HG03108 (cell line): Measurements from ENCODE around the gene DNMT1.
"Not testable (repeated sequence)": the region's sequence is repeated elsewhere in the genome, so short reads cannot be mapped to it uniquely, and the experiment has no call there.

ENCODE experiments used
- ATAC-seq: cut with Tn5 transposase; IDR thresholded peaks from one replicate; pipeline ENCODE4 v1.9.1; 2021; ENCODE audit warnings: moderate library complexity; ENCODE audit not compliant: unreplicated experiment

The DNMT1 gene

DNA sequence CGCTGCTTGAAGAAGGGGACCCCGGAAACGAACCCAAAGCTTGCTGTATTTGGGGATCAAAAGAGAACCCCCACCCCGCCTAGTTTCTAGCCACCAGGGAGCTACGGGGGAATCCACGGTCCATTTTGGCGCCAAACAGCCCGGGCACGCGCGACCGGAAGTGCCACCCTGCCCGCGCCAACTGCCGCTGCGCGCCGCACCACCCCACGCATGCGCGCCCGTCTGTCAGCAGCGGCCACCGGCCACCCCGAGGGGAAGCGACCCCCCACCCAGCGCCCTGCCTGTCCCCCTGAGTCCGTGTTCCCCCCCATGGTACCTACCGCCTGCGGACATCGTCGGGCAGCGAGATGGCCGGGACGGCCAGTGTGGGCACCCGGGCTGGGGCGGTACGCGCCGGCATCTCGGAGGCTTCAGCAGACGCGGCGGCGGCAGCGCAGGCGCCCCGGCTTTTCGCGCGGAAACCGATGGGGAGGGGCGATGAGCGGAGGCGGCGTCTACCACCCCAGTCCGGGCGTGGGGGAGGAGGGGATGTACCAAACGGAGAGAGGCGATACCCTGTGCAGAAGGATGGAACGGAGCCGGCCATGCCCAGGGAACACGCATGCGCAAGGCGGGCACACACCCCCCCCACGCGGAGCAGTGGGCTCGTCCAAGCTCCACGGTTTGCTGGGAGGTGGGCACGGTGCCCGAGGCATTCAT, at the start of gene DNMT1:
TSS of gene DNMT1 (minus strand) at position 454 of the 699 bp plus-strand sequence. CDS start at position 400, 54 bp downstream.
- ATAC-seq = peak; percentile 85

GRCh38 chr19:10243606-10244005, 48.9 kb upstream of the DNMT1 start:
- ATAC-seq = no peak

DNA sequence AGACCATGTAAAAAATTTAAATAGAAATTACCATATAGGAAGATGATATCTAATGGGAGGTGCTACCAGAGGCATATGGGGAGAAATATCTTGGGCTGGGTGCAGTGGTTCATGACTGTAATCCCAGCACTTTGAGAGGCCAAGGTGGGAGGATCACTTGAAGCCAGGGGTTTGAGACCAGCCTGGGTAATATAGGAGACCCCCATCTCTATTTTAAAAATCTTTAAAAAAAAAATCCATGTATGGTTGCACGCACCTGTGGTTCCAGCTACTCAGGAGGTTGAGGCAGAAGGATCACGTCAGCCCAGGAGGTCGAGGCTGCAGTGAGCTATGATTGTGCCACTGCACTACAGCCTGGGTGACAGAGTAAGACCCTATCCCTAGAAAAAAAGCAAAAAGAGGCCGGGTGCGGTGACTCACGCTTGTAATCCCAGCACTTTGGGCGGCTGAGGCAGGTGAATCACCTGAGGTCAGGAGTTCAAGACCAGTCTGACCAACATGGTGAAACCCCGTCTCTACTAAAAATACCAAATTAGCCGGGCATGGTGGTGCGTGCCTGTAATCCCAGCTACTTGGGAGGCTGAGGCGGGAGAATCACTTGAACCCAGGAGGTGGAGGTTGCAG, 47.2 kb upstream of the DNMT1 start:
- not testable (repeated sequence) for ATAC-seq

DNA sequence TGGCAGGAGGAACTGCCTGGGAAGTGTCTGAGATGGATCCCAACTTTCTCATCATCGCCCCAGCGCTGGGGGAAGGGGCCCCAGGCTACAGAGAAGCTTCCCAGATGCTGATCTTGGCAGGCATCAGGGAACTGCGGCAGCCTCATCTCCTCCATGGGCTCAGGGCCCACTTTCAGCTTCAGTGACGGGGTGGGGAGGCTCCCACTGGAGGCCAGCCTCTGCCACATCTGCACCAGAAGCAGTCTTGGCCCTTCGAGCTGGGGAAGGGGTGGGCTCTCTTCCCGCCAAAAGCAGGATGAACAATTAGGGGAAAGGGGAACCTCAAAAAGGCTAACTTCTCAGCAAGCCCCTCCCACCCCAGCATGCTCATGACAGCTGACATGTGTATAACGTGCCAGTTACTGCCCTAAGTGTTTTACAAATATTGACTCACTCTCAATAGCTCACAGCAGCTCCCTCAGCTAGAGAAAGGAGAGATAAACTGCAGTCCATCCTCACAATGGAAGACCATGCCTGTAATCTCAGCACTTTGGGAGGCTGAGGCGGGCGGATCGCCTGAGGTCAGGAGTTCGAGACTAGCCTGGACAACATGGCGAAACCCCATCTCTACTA, 43.5 kb upstream of the DNMT1 start:
- no peak for ATAC-seq

DNA sequence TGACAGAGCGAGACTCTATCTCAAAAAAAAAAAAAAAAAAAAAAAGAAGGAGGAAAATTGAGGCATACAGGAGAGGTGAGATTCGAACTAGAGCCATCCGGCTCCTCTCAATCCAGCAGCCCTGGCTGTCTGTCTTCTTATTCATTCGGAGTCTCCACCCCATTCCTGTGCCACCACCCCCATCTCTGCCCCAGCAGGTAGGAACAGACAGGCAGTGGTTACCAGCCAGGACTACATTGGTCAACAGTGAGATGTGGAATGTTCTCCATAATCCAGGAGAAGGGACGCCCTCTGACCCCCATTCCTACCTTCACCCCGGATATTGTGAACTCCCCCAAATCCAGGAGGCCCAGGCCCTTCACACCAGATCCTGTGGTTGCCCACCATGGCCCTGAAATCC, 42.9 kb upstream of the DNMT1 start:
- no peak for ATAC-seq

DNA sequence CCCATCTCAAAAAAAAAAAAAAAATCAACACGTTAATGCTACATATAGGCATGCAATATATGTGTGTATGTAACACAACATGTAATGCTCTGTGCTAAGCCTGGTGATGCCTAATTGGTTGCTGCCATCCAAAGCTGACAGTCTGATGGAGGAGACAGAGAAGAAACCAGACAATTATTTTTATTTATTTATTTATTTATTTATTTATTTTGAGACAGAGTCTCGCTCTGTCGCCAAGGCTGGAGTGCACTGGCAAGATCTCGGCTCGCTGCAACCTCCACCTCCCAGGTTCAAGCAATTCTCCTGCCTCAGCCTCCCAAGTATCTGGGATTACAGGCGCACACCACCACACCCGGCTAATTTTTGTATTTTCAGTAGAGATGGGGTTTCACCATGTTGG, 40.7 kb upstream of the DNMT1 start:
- ATAC-seq = not testable (repeated sequence)

GRCh38 chr19:10235003-10235402, 40.2 kb upstream of the DNMT1 start:
- no peak for ATAC-seq

DNA sequence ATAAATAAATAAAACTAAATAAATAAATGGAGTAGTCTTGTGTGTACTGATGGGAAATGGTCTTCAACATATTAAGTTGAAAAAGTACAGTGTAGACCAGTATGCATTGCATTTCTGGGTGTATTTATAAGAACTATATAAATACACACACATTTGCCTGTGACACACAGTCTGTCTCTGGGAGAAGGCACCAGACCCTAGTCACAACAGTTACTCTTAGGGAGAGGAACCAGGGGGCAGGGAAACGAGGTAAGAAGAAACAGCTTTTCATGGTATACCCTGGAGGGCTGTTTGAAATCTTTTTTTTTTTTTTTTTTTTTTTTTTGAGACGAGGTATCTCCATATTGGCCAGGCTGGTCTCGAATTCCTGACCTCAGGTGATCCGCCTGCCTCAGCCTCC, 39.2 kb upstream of the DNMT1 start:
- ATAC-seq = no peak

DNA sequence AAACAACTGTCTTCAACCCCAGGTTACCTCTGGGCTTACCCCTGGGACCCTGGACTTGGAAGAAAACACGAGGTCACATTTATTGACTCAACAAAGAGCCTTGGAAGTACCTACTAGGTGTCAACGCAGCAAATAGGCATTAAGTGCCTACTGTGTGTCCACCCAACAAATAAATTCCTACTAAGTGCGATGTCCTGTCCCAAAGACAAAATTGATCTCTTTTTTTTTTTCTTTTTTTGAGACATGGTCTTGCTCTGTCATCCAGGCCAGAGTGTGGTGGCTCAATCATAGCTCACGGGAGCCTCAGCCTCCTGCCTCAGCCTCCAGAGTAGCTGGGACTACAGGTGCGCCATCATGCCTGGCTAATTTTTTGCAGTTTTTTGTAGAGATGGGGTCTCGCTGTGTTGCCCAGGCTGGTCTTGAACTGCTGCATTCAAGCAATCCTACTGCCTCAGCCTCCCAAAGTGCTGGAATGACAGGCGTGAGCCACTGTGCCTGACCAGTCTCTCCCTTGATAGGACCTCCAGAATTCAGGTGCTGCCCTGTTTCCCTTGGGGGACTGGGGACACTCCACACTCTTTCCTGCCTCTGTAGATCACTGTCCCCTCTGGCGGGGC, 37.0 kb upstream of the DNMT1 start:
- no peak for ATAC-seq

- peak; percentile 38 for ATAC-seq
Observed at GRCh38 chr19:10230861-10231611, 36.3 kb upstream of the DNMT1 start, which contains the start of gene S1PR2. S1PR2 (minus strand) TSS chr19:10231331; CDS start chr19:10224905, 6,426 bp downstream.

DNA sequence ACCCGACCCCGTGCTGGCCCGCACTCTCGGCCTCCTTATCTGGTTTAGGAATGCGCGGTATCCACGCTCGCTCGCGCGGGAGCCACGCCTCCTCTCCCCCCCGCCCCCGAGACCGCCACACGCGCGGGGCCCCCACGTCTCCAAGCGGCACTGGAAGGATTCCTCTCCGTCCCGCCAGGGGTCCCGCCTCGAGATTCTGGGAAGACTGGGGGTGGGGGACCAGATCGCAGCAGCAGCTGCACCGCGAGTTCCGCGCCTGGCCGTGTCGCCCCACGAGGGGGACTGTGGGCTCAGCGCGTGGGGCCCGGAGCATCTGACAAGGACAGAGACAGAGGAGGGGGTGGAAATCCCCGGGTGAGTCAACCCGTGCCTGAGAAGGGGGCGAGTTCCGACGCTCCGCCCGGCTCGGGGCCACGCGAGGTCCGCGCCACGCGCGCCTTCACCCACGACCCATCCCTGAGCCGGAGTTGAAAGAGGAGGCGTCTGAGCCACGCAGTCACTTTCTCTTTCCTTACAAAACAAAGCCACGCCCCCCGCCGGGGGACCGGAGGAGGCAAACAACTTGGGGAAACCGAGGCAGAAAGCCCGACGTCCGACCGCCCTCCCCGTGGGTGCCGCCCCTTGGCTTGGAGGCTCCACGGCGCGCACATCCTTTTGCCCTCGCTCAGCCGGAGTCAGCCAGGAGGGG, 35.6 kb upstream of the DNMT1 start:
- ATAC-seq = no peak

- ATAC-seq = no peak
Observed at GRCh38 chr19:10228920-10229319, 34.2 kb upstream of the DNMT1 start.

GRCh38 chr19:10228393-10228792, 33.6 kb upstream of the DNMT1 start:
- no peak for ATAC-seq

- ATAC-seq = no peak
Observed at GRCh38 chr19:10227026-10227971, 32.5 kb upstream of the DNMT1 start.

GRCh38 chr19:10226376-10227025, 31.7 kb upstream of the DNMT1 start:
- ATAC-seq = no peak

DNA sequence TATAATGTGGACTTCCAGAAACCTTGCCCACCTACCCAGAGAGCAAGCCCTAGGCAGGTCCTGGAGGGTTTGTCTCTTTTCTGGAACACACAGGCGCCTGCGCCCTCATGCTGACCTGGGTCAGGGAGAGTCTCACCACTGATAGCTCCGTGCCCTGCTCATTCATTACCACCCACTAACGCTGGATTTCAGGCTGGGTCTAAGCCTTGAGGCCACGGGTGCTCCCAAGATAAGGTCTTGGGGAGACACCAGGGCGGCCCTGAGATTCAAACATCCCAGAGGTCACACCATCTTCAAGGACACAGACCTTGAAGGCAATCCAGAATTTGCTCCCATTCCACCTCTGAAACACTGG, 31.2 kb upstream of the DNMT1 start:
- no peak for ATAC-seq

GRCh38 chr19:10224337-10224736, 29.6 kb upstream of the DNMT1 start:
- no peak for ATAC-seq

- no peak for ATAC-seq
Observed at GRCh38 chr19:10223488-10224213, 28.9 kb upstream of the DNMT1 start.
